WTC11 (cell line): ENCODE data around the gene DHX40. TPM values are rescaled to one million over a fixed set of nuclear protein-coding genes. Genes with fewer than 3 reads are reported as not detected.

Experiments
- ATAC-seq: fragments of 200-7000 bp; cut with Tn5 transposase; 2 replicates; pipeline ENCODE4 v1.10.0; 2021; ENCODE audit warnings: mild to moderate bottlenecking, moderate library complexity
- CTCF ChIA-PET: fragments of 300-600 bp; sonication (Branson Sonifier 250); formaldehyde crosslinking; loops from one replicate; lab custom pipeline; 2021; ENCODE audit warnings: antibody characterized with exemption; lab: Charles Lee
- POLR2A ChIA-PET: fragments of 350-600 bp; sonication (Branson Sonifier 250); formaldehyde crosslinking; loops from one replicate; lab custom pipeline; 2021; ENCODE audit warnings: antibody characterized with exemption; lab: Charles Lee
- DNase-seq: peaks from one replicate; pipeline ENCODE4 v3.0.0; 2021; ENCODE audit warnings: low spot score
- H3K27ac Mint-ChIP-seq: 2 replicates; pipeline ENCODE4 v1.8.0; 2021; ENCODE audit warnings: mixed read lengths
- H3K27me3 Mint-ChIP-seq: 2 replicates; pipeline ENCODE4 v1.8.0; 2021; ENCODE audit warnings: low read depth, mild to moderate bottlenecking, moderate library complexity, mixed read lengths
- H3K36me3 Mint-ChIP-seq: 2 replicates; pipeline ENCODE4 v1.8.0; 2021; ENCODE audit warnings: mixed read lengths
- H3K4me1 Mint-ChIP-seq: 2 replicates; pipeline ENCODE4 v1.8.0; 2022; ENCODE audit warnings: mixed read lengths
- H3K4me3 Mint-ChIP-seq: 2 replicates; pipeline ENCODE4 v1.8.0; 2021; ENCODE audit warnings: mild to moderate bottlenecking, moderate library complexity, mixed read lengths
- H3K9me3 Mint-ChIP-seq: 2 replicates; pipeline ENCODE4 v1.8.0; 2021; ENCODE audit warnings: mixed read lengths
- ELF4 ChIP-seq: sonication (generic); formaldehyde crosslinking; IDR thresholded peaks from 2 replicates; pipeline ENCODE4 v1.8.1; 2022; ENCODE audit warnings: low read depth, mild to moderate bottlenecking, moderate library complexity, missing genetic modification reagents
- GRHL2 ChIP-seq: fragments of 250-450 bp; sonication (Bioruptor Pico); IDR thresholded peaks from 2 replicates; pipeline ENCODE4 v1.8.0; 2022; ENCODE audit warnings: mild to moderate bottlenecking, moderate library complexity; ENCODE audit not compliant: insufficient replicate concordance, severe bottlenecking
- KAT7 ChIP-seq: sonication (generic); formaldehyde crosslinking; IDR thresholded peaks from 2 replicates; pipeline ENCODE4 v1.8.1; 2023; ENCODE audit warnings: missing genetic modification reagents, mild to moderate bottlenecking, borderline replicate concordance
- NFATC4 ChIP-seq: fragments of 250-450 bp; sonication (Bioruptor Pico); IDR thresholded peaks from 2 replicates; pipeline ENCODE4 v1.9.0; 2021; ENCODE audit warnings: mild to moderate bottlenecking
- NR3C1 ChIP-seq: sonication (generic); formaldehyde crosslinking; conservative IDR thresholded peaks from 2 replicates; pipeline ENCODE4 v1.8.1; 2023; ENCODE audit warnings: low read depth, mild to moderate bottlenecking, missing genetic modification reagents
- OVOL2 ChIP-seq: fragments of 250-450 bp; sonication (Bioruptor Pico); IDR thresholded peaks from 2 replicates; pipeline ENCODE4 v1.9.0; 2021; ENCODE audit warnings: mild to moderate bottlenecking, borderline replicate concordance
- TEAD1 ChIP-seq: sonication (generic); formaldehyde crosslinking; IDR thresholded peaks from 2 replicates; pipeline ENCODE4 v1.8.0; 2022; ENCODE audit warnings: mild to moderate bottlenecking, missing genetic modification reagents
- TEAD4 ChIP-seq: sonication (generic); formaldehyde crosslinking; IDR thresholded peaks from 2 replicates; pipeline ENCODE4 v1.8.0; 2022; ENCODE audit warnings: mild to moderate bottlenecking, missing genetic modification reagents
- ZNF219 ChIP-seq: sonication (generic); formaldehyde crosslinking; IDR thresholded peaks from 2 replicates; pipeline ENCODE4 v1.8.0; 2023; ENCODE audit warnings: missing genetic modification reagents, mild to moderate bottlenecking, borderline replicate concordance
- ZNF396 ChIP-seq: fragments of 250-450 bp; sonication (Bioruptor Pico); IDR thresholded peaks from 2 replicates; pipeline ENCODE4 v1.8.0; 2021; ENCODE audit warnings: mild to moderate bottlenecking, moderate library complexity, borderline replicate concordance
- total RNA-seq: library from RNA; stranded (reverse); gene quantifications from 3 replicates; pipeline ENCODE4 v1.2.3, GENCODE V29; 2021
- TF ChIP-seq, protein P1 (sequence below): sonication (generic); formaldehyde crosslinking; conservative IDR thresholded peaks from 2 replicates; pipeline ENCODE4 v1.8.1; 2022; ENCODE audit warnings: mild to moderate bottlenecking, missing genetic modification reagents
- TF ChIP-seq, protein P2 (sequence below): fragments of 250-450 bp; sonication (Bioruptor Pico); IDR thresholded peaks from 2 replicates; pipeline ENCODE4 v1.9.0; 2021; ENCODE audit warnings: mild to moderate bottlenecking
- TF ChIP-seq, protein P3 (sequence below): sonication (generic); formaldehyde crosslinking; IDR thresholded peaks from 2 replicates; pipeline ENCODE4 v1.8.1; 2022; ENCODE audit warnings: mild to moderate bottlenecking, moderate library complexity, missing genetic modification reagents
- TF ChIP-seq, protein P4 (sequence below): sonication (generic); formaldehyde crosslinking; IDR thresholded peaks from 2 replicates; pipeline ENCODE4 v1.8.0; 2022; ENCODE audit warnings: mild to moderate bottlenecking, missing genetic modification reagents
- TF ChIP-seq, protein P5 (sequence below): fragments of 250-450 bp; sonication (Bioruptor Pico); IDR thresholded peaks from 2 replicates; pipeline ENCODE4 v1.9.0; 2021; ENCODE audit warnings: mild to moderate bottlenecking, borderline replicate concordance
- TF ChIP-seq, protein P6 (sequence below): sonication (generic); formaldehyde crosslinking; IDR thresholded peaks from 2 replicates; pipeline ENCODE4 v1.8.1; 2023; ENCODE audit warnings: mild to moderate bottlenecking, missing genetic modification reagents, moderate library complexity
- TF ChIP-seq, protein P7 (sequence below): sonication (generic); formaldehyde crosslinking; conservative IDR thresholded peaks from 2 replicates; pipeline ENCODE4 v1.8.1; 2023; ENCODE audit warnings: mild to moderate bottlenecking, low read depth, missing genetic modification reagents, moderate library complexity
- TF ChIP-seq, protein P8 (sequence below): sonication (generic); formaldehyde crosslinking; IDR thresholded peaks from 2 replicates; pipeline ENCODE4 v1.8.0; 2022; ENCODE audit warnings: mild to moderate bottlenecking, missing genetic modification reagents
- TF ChIP-seq, protein P9 (sequence below): fragments of 200-600 bp; IDR thresholded peaks from 2 replicates; pipeline ENCODE4 v1.8.0; 2022; ENCODE audit warnings: antibody characterized with exemption

The DHX40 gene
- total RNA-seq, 1 experiment from 2014 or later, result 26.9 TPM

DNA sequence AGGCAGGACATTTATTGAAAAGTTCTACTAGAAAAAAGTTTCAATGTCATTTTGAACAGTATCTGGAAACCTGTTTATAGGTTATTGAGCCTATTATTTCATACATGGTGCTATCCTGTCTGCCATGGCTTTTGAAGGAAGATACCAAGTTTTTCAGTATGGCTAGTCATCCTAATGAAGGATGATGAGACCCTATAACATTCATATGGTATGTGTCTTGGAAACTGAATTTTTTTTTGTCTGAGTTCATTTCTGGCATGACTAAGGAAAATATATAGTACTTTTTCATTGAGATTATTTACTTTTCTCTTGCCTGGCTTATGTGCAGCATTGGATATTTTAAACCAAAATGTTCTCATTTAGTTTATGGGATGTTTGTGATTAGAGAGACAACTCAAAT is 84.5 kb downstream of the DHX40 start:
- peaks cover 75% of the 10 kb centered on the region for H3K36me3 Mint-ChIP-seq
- POLR2A ChIA-PET, result interaction anchor here (0.7 kb wide), 1 partner anchor 25 kb away, joined by 3 read pairs; no protein-coding TSS in a partner anchor
- TF ChIP-seq, protein P1, sequence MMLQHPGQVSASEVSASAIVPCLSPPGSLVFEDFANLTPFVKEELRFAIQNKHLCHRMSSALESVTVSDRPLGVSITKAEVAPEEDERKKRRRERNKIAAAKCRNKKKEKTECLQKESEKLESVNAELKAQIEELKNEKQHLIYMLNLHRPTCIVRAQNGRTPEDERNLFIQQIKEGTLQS (CRISPR knock-in tag), result no peak
- TF ChIP-seq, protein P2, sequence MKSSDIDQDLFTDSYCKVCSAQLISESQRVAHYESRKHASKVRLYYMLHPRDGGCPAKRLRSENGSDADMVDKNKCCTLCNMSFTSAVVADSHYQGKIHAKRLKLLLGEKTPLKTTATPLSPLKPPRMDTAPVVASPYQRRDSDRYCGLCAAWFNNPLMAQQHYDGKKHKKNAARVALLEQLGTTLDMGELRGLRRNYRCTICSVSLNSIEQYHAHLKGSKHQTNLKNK (CRISPR knock-in tag), result no peak
- TF ChIP-seq NFATC4 (no peak), OVOL2 (no peak), ZNF396 (CRISPR knock-in tag) (no peak), TEAD1 (CRISPR knock-in tag) (no peak), GRHL2 (no peak), ELF4 (CRISPR knock-in tag) (no peak), TEAD4 (CRISPR knock-in tag) (no peak), ZNF219 (CRISPR knock-in tag) (no peak)
- TF ChIP-seq, protein P3, sequence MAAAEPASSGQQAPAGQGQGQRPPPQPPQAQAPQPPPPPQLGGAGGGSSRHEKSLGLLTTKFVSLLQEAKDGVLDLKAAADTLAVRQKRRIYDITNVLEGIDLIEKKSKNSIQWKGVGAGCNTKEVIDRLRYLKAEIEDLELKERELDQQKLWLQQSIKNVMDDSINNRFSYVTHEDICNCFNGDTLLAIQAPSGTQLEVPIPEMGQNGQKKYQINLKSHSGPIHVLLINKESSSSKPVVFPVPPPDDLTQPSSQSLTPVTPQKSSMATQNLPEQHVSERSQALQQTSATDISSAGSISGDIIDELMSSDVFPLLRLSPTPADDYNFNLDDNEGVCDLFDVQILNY, result no peak
- TF ChIP-seq, protein P4, sequence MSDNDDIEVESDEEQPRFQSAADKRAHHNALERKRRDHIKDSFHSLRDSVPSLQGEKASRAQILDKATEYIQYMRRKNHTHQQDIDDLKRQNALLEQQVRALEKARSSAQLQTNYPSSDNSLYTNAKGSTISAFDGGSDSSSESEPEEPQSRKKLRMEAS (CRISPR knock-in tag), result no peak
- TF ChIP-seq, protein P5, sequence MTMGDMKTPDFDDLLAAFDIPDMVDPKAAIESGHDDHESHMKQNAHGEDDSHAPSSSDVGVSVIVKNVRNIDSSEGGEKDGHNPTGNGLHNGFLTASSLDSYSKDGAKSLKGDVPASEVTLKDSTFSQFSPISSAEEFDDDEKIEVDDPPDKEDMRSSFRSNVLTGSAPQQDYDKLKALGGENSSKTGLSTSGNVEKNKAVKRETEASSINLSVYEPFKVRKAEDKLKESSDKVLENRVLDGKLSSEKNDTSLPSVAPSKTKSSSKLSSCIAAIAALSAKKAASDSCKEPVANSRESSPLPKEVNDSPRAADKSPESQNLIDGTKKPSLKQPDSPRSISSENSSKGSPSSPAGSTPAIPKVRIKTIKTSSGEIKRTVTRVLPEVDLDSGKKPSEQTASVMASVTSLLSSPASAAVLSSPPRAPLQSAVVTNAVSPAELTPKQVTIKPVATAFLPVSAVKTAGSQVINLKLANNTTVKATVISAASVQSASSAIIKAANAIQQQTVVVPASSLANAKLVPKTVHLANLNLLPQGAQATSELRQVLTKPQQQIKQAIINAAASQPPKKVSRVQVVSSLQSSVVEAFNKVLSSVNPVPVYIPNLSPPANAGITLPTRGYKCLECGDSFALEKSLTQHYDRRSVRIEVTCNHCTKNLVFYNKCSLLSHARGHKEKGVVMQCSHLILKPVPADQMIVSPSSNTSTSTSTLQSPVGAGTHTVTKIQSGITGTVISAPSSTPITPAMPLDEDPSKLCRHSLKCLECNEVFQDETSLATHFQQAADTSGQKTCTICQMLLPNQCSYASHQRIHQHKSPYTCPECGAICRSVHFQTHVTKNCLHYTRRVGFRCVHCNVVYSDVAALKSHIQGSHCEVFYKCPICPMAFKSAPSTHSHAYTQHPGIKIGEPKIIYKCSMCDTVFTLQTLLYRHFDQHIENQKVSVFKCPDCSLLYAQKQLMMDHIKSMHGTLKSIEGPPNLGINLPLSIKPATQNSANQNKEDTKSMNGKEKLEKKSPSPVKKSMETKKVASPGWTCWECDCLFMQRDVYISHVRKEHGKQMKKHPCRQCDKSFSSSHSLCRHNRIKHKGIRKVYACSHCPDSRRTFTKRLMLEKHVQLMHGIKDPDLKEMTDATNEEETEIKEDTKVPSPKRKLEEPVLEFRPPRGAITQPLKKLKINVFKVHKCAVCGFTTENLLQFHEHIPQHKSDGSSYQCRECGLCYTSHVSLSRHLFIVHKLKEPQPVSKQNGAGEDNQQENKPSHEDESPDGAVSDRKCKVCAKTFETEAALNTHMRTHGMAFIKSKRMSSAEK (CRISPR knock-in tag), result no peak
- TF ChIP-seq, protein P6, sequence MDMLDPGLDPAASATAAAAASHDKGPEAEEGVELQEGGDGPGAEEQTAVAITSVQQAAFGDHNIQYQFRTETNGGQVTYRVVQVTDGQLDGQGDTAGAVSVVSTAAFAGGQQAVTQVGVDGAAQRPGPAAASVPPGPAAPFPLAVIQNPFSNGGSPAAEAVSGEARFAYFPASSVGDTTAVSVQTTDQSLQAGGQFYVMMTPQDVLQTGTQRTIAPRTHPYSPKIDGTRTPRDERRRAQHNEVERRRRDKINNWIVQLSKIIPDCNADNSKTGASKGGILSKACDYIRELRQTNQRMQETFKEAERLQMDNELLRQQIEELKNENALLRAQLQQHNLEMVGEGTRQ (CRISPR knock-in tag), result no peak
- TF ChIP-seq, protein P7, sequence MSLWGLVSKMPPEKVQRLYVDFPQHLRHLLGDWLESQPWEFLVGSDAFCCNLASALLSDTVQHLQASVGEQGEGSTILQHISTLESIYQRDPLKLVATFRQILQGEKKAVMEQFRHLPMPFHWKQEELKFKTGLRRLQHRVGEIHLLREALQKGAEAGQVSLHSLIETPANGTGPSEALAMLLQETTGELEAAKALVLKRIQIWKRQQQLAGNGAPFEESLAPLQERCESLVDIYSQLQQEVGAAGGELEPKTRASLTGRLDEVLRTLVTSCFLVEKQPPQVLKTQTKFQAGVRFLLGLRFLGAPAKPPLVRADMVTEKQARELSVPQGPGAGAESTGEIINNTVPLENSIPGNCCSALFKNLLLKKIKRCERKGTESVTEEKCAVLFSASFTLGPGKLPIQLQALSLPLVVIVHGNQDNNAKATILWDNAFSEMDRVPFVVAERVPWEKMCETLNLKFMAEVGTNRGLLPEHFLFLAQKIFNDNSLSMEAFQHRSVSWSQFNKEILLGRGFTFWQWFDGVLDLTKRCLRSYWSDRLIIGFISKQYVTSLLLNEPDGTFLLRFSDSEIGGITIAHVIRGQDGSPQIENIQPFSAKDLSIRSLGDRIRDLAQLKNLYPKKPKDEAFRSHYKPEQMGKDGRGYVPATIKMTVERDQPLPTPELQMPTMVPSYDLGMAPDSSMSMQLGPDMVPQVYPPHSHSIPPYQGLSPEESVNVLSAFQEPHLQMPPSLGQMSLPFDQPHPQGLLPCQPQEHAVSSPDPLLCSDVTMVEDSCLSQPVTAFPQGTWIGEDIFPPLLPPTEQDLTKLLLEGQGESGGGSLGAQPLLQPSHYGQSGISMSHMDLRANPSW (CRISPR knock-in tag), result no peak

DNA sequence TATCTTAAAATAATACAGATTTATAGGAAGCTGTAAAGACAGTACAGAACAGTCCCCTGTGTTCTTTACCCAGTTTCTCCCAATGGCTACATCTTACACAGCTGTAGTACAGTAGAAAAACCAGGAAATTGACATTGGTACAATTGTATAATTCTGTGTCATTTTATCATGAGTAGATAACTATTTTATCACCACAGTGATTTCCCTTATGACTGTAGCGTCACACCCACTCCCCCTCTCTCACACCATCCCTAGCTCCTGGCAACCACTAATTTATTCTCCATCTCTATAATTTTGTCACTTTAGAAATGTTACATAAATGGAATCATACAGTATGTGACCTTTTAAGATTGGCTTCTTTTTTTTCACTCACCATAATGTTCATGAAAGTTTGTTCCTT is 85.2 kb downstream of the DHX40 start:
- CTCF ChIA-PET, result no interaction called here
- no peaks in the 10 kb centered on the region for H3K4me1 Mint-ChIP-seq
- ATAC-seq, result no peak
- peaks cover 7% of the 10 kb centered on the region for H3K9me3 Mint-ChIP-seq
- no peak overlapping the region for H3K27ac Mint-ChIP-seq
- TF ChIP-seq, protein P8, sequence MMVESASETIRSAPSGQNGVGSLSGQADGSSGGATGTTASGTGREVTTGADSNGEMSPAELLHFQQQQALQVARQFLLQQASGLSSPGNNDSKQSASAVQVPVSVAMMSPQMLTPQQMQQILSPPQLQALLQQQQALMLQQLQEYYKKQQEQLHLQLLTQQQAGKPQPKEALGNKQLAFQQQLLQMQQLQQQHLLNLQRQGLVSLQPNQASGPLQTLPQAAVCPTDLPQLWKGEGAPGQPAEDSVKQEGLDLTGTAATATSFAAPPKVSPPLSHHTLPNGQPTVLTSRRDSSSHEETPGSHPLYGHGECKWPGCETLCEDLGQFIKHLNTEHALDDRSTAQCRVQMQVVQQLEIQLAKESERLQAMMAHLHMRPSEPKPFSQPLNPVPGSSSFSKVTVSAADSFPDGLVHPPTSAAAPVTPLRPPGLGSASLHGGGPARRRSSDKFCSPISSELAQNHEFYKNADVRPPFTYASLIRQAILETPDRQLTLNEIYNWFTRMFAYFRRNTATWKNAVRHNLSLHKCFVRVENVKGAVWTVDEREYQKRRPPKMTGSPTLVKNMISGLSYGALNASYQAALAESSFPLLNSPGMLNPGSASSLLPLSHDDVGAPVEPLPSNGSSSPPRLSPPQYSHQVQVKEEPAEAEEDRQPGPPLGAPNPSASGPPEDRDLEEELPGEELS (CRISPR knock-in tag), result no peak
- TF ChIP-seq NR3C1 (CRISPR knock-in tag), result no peak
- no peak for TF ChIP-seq KAT7 (CRISPR knock-in tag)
- TF ChIP-seq, protein P9, sequence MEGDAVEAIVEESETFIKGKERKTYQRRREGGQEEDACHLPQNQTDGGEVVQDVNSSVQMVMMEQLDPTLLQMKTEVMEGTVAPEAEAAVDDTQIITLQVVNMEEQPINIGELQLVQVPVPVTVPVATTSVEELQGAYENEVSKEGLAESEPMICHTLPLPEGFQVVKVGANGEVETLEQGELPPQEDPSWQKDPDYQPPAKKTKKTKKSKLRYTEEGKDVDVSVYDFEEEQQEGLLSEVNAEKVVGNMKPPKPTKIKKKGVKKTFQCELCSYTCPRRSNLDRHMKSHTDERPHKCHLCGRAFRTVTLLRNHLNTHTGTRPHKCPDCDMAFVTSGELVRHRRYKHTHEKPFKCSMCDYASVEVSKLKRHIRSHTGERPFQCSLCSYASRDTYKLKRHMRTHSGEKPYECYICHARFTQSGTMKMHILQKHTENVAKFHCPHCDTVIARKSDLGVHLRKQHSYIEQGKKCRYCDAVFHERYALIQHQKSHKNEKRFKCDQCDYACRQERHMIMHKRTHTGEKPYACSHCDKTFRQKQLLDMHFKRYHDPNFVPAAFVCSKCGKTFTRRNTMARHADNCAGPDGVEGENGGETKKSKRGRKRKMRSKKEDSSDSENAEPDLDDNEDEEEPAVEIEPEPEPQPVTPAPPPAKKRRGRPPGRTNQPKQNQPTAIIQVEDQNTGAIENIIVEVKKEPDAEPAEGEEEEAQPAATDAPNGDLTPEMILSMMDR, result no peak
- TF ChIP-seq, all 79 proteins: peak for 0
- Mint-ChIP-seq H3K36me3 (peaks cover 79% of the 10 kb centered on the region), H3K27me3 (no peaks in the 10 kb centered on the region), H3K4me3 (no peak overlapping the region)
- DNase-seq, result no peak
- POLR2A ChIA-PET, result no interaction called here

More for the DNA sequence above, 84.5 kb downstream of the DHX40 start:
- H3K27me3 Mint-ChIP-seq, result no peaks in the 10 kb centered on the region
- ATAC-seq (no peak), DNase-seq (no peak)
- no peak overlapping the region for H3K4me3 Mint-ChIP-seq
- H3K27ac Mint-ChIP-seq, result no peak overlapping the region
- H3K9me3 Mint-ChIP-seq, result peaks cover 7% of the 10 kb centered on the region
- H3K4me1 Mint-ChIP-seq, result no peaks in the 10 kb centered on the region
- CTCF ChIA-PET, result no interaction called here
